Fibroblast of lung (primary cell): ENCODE results near the gene CD3E. TPM values are rescaled to one million over a fixed set of nuclear protein-coding genes. Genes with fewer than 3 reads are reported as not detected.

Experiments used
- DNase-seq, 2 donors: peaks; one replicate each; pipeline versions ENCODE4 v3.0.0 to v3.0.0-alpha.2; 2010; ENCODE audit warnings: low read depth in 2 of 2
- H2AFZ ChIP-seq: 2 replicates; pipeline ENCODE4 v1.5.1; 2012; ENCODE audit warnings: low read length, control low read depth, inconsistent platforms
- H3K27ac ChIP-seq: 2 replicates; pipeline ENCODE4 v1.5.1; 2011; ENCODE audit warnings: low read length, control low read depth; ENCODE audit not compliant: insufficient read depth
- H3K27me3 ChIP-seq: 2 replicates; pipeline ENCODE4 v1.5.1; 2011; ENCODE audit warnings: mild to moderate bottlenecking, low read length; ENCODE audit not compliant: control insufficient read depth, insufficient read depth
- H3K36me3 ChIP-seq: 2 replicates; pipeline ENCODE4 v1.5.1; 2011; ENCODE audit warnings: low read length; ENCODE audit not compliant: control insufficient read depth, insufficient read depth
- H3K4me1 ChIP-seq: 2 replicates; pipeline ENCODE4 v1.5.1; 2011; ENCODE audit warnings: low read length; ENCODE audit not compliant: control insufficient read depth, insufficient read depth; ENCODE audit errors: extremely low read depth
- H3K4me2 ChIP-seq: 2 replicates; pipeline ENCODE4 v1.5.1; 2011; ENCODE audit warnings: low read length, control low read depth; ENCODE audit not compliant: insufficient read depth; ENCODE audit errors: extremely low read depth
- H3K4me3 ChIP-seq, 4 experiments: fragments of 200-600 bp in 1 of 4; sonication (generic) in 1 of 4; replicated peaks in 1 of 4; 2 replicates each; pipeline ENCODE4 v1.5.1; 2011 to 2016; ENCODE audit warnings: low read length in 4 of 4, low read depth in 3 of 4, mild to moderate bottlenecking in 3 of 4, control low read depth in 2 of 4, inconsistent platforms in 1 of 4, mixed read lengths in 1 of 4; ENCODE audit not compliant: insufficient read depth in 1 of 4; ENCODE audit errors: control extremely low read depth in 1 of 4
- H3K79me2 ChIP-seq: 2 replicates; pipeline ENCODE4 v1.5.1; 2012; ENCODE audit warnings: mild to moderate bottlenecking, low read length, inconsistent platforms; ENCODE audit not compliant: control insufficient read depth, insufficient read depth
- H3K9ac ChIP-seq: 2 replicates; pipeline ENCODE4 v1.5.1; 2011; ENCODE audit warnings: mild to moderate bottlenecking, low read length, control low read depth; ENCODE audit not compliant: insufficient read depth
- H3K9me3 ChIP-seq: 2 replicates; pipeline ENCODE4 v1.5.1; 2012; ENCODE audit warnings: low read depth, low read length; ENCODE audit not compliant: control insufficient read depth, insufficient read depth
- H4K20me1 ChIP-seq: 2 replicates; pipeline ENCODE4 v1.5.1; 2011; ENCODE audit warnings: low read length; ENCODE audit not compliant: control insufficient read depth, insufficient read depth; ENCODE audit errors: extremely low read depth
- EZH2 ChIP-seq: IDR thresholded peaks from 2 replicates; pipeline ENCODE4 v1.5.1; 2012; ENCODE audit warnings: low read length, control low read depth, mild to moderate bottlenecking; ENCODE audit errors: missing control alignments
- polyA plus RNA-seq, 2 donors: library from polyadenylated mRNA; depleted of rRNA in 1 of 2; stranded (reverse) in 1 of 2; unstranded in 1 of 2; fragments of >200 nt; gene quantifications; 2 replicates each; pipeline ENCODE4 v1.2.1, GENCODE V29; 2011 to 2012; ENCODE audit warnings: missing spikeins in 1 of 2
- total RNA-seq: library from RNA; depleted of rRNA; stranded (reverse); fragments of >200 nt; gene quantifications from 2 replicates; pipeline ENCODE4 v1.2.1, GENCODE V29; 2014
- TF ChIP-seq, protein P1 (sequence below), 2 donors: IDR thresholded peaks in 1 of 2; conservative IDR thresholded peaks in 1 of 2; 1 replicate in 1 of 2; 2 replicates in 1 of 2; pipeline ENCODE4 v1.5.1; 2011 to 2012; ENCODE audit warnings: low read length in 2 of 2, control low read depth in 1 of 2, inconsistent platforms in 1 of 2, low read depth in 1 of 2, mild to moderate bottlenecking in 1 of 2

Gene CD3E
- total and polyA plus RNA-seq, 2 donors (not counting 1 experiment from before 2014, with no cell fraction given), result not detected

DNA sequence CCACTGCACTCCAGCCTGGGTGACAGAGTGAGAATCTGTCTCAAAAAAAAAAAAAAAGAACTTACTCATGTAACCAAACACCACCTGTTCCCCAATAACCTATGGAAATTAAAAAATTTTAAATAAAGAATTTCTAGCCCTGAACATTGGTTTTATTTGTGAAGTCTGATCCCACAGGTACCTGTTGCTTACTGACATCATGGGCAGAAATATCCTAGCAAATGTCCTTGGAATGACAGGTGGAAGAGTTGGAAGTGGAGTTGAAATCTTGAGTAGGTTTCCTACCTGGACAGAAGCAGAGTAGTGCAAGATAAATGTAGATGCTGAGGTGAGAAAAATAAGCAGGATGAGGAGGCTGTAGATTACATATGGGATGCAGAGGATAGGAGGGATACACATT, 20.8 kb downstream of the CD3E start:
- TF ChIP-seq, protein P1, sequence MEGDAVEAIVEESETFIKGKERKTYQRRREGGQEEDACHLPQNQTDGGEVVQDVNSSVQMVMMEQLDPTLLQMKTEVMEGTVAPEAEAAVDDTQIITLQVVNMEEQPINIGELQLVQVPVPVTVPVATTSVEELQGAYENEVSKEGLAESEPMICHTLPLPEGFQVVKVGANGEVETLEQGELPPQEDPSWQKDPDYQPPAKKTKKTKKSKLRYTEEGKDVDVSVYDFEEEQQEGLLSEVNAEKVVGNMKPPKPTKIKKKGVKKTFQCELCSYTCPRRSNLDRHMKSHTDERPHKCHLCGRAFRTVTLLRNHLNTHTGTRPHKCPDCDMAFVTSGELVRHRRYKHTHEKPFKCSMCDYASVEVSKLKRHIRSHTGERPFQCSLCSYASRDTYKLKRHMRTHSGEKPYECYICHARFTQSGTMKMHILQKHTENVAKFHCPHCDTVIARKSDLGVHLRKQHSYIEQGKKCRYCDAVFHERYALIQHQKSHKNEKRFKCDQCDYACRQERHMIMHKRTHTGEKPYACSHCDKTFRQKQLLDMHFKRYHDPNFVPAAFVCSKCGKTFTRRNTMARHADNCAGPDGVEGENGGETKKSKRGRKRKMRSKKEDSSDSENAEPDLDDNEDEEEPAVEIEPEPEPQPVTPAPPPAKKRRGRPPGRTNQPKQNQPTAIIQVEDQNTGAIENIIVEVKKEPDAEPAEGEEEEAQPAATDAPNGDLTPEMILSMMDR (conservative IDR thresholded peaks at IDR 0.05 in 1 of 2, IDR thresholded peaks at IDR 0.05 in 1 of 2; ENCODE audit: low read depth in 1 of 2, low read length in 2 of 2), result no peak
- TF ChIP-seq EZH2, result no peak
- Histone ChIP-seq H2AFZ (no peak overlapping the region), H3K36me3 (no peaks in the 10 kb centered on the region), H3K4me1 (no peaks in the 10 kb centered on the region), H3K27ac (no peak overlapping the region), H3K9me3 (no peaks in the 10 kb centered on the region), H3K9ac (no peak overlapping the region), H3K79me2 (no peaks in the 10 kb centered on the region), H3K4me2 (no peak overlapping the region), H3K4me3 (no peak overlapping the region), H4K20me1 (no peaks in the 10 kb centered on the region), H3K27me3 (no peaks in the 10 kb centered on the region)
- DNase-seq, result no peak

DNA sequence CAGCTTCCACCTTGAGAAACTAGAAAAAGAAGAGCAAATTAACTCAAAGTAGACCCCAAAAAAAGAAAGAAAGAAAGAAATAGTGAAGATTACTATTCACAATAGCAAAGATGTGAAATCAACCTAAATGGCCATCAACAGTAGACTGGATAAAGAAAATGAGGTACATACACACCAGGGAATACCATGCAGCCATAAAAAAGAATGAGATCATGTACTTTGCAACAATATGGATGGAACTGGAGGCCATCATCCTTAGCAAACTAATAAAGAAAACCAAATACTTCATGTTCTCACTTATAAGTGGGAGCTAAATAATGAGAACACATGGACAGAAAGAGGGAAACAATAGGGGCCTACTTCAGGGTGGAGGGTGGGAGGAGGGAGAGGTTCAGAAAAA, 24.2 kb downstream of the CD3E start:
- DNase-seq, result no peak
- no peak for TF ChIP-seq EZH2
- TF ChIP-seq, protein P1 (conservative IDR thresholded peaks at IDR 0.05 in 1 of 2, IDR thresholded peaks at IDR 0.05 in 1 of 2; ENCODE audit: low read depth in 1 of 2, low read length in 2 of 2), result no peak
- no peaks in the 10 kb centered on the region for H3K36me3 ChIP-seq
- no peaks in the 10 kb centered on the region for H4K20me1 ChIP-seq
- no peak overlapping the region for H3K4me2 ChIP-seq
- no peak overlapping the region for H3K9ac ChIP-seq
- no peaks in the 10 kb centered on the region for H3K4me1 ChIP-seq
- H3K27me3 ChIP-seq, result no peaks in the 10 kb centered on the region
- H3K9me3 ChIP-seq, result no peaks in the 10 kb centered on the region
- no peak overlapping the region for H2AFZ ChIP-seq
- H3K27ac ChIP-seq, result no peak overlapping the region
- no peak overlapping the region for H3K4me3 ChIP-seq
- no peaks in the 10 kb centered on the region for H3K79me2 ChIP-seq

DNA sequence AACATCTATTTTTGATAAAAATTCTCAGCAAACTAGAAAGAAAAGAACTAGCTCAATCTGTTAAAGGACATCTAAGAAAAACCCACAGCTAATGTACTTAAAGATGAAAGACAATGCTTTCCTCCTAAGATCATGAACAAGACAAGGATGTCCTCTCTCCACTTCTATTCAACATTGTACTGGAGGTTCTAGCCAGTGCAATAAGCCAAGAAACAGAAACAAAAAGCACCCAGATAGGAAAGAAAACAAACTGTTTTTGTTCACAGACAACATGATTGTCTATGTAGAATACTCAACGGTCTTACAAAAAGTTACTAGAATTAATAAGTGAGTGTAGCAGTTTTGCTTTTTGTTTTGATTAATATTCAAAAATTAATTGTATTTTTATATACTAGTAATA, 30.2 kb downstream of the CD3E start:
- H2AFZ ChIP-seq, result no peak overlapping the region
- no peaks in the 10 kb centered on the region for H3K36me3 ChIP-seq
- no peak overlapping the region for H3K9ac ChIP-seq

More for the DNA sequence above, 30.2 kb downstream of the CD3E start:
- no peak for DNase-seq
- no peak overlapping the region for H3K4me2 ChIP-seq
- H4K20me1 ChIP-seq, result no peaks in the 10 kb centered on the region
- no peaks in the 10 kb centered on the region for H3K4me1 ChIP-seq
- no peaks in the 10 kb centered on the region for H3K79me2 ChIP-seq
- peaks cover 3% of the 10 kb centered on the region for H3K27me3 ChIP-seq
- H3K4me3 ChIP-seq, result no peak overlapping the region
- TF ChIP-seq EZH2, result no peak
- TF ChIP-seq, protein P1 (conservative IDR thresholded peaks at IDR 0.05 in 1 of 2, IDR thresholded peaks at IDR 0.05 in 1 of 2; ENCODE audit: low read depth in 1 of 2, low read length in 2 of 2), result no peak
- H3K27ac ChIP-seq, result no peak overlapping the region
- H3K9me3 ChIP-seq, result no peaks in the 10 kb centered on the region
